Neutrophil (primary cell): ENCODE results near the gene GDPGP1.

Experiments
- H3K27ac ChIP-seq: fragments of 200-600 bp; sonication (generic); 2 replicates; pipeline ENCODE4 v1.5.1; 2016; ENCODE audit warnings: mild to moderate bottlenecking, moderate library complexity
- H3K27me3 ChIP-seq: fragments of 200-600 bp; sonication (generic); 2 replicates; pipeline ENCODE4 v1.6.0; 2016; ENCODE audit warnings: mild to moderate bottlenecking
- H3K36me3 ChIP-seq: fragments of 200-600 bp; sonication (generic); 2 replicates; pipeline ENCODE4 v1.5.1; 2017
- H3K4me1 ChIP-seq, 2 experiments: fragments of 200-600 bp in 1 of 2; sonication (generic) in 1 of 2; 1 replicate in 1 of 2; 2 replicates in 1 of 2; pipeline versions ENCODE4 v1.5.1 to v1.6.1; 2013 to 2016; ENCODE audit warnings: low read depth in 1 of 2, low read length in 1 of 2, mild to moderate bottlenecking in 1 of 2, moderate library complexity in 1 of 2; ENCODE audit not compliant: control insufficient read depth in 1 of 2, insufficient read depth in 1 of 2
- H3K4me3 ChIP-seq, 2 experiments: fragments of 200-600 bp in 1 of 2; sonication (generic) in 1 of 2; 1 replicate in 1 of 2; 2 replicates in 1 of 2; pipeline ENCODE4 v1.5.1; 2013 to 2016; ENCODE audit warnings: low read depth in 1 of 2, low read length in 1 of 2, mild to moderate bottlenecking in 1 of 2, moderate library complexity in 1 of 2
- H3K9me3 ChIP-seq: fragments of 200-600 bp; sonication (generic); 2 replicates; pipeline ENCODE4 v1.5.1; 2016
- CTCF ChIP-seq: fragments of 200-600 bp; sonication (generic); IDR thresholded peaks from 2 replicates; pipeline ENCODE4 v1.5.1; 2016; ENCODE audit warnings: antibody characterized with exemption

The GDPGP1 gene

GRCh38 chr15:90203473-90203872, 30.5 kb upstream of the GDPGP1 start:
- Histone ChIP-seq H3K27ac (no peak overlapping the region), H3K27me3 (peaks cover 7% of the 10 kb centered on the region), H3K4me1 (peaks cover 79 to 88% of the 10 kb centered on the region in 2 experiments), H3K36me3 (peaks cover 57% of the 10 kb centered on the region), H3K4me3 (no peak overlapping the region), H3K9me3 (no peaks in the 10 kb centered on the region)
- no peak for TF ChIP-seq CTCF

- Histone ChIP-seq H3K27me3 (peaks cover 7% of the 10 kb centered on the region), H3K27ac (no peak overlapping the region), H3K4me3 (no peak overlapping the region), H3K36me3 (peaks cover 56% of the 10 kb centered on the region), H3K9me3 (no peaks in the 10 kb centered on the region), H3K4me1 (peaks cover 78 to 84% of the 10 kb centered on the region in 2 experiments)
- TF ChIP-seq CTCF = no peak
Observed at GRCh38 chr15:90203922-90204321, 30.1 kb upstream of the GDPGP1 start.

- peak overlapping the region; percentile 65 for H3K27ac ChIP-seq
- H3K9me3 ChIP-seq = no peaks in the 10 kb centered on the region
- H3K27me3 ChIP-seq = peaks cover 7% of the 10 kb centered on the region
- TF ChIP-seq CTCF = no peak
- H3K36me3 ChIP-seq = peaks cover 68% of the 10 kb centered on the region
- H3K4me3 ChIP-seq = peak overlapping the region; percentile 3 to 15
- H3K4me1 ChIP-seq = peaks cover 67 to 78% of the 10 kb centered on the region in 2 experiments
Observed at GRCh38 chr15:90205050-90205848, 28.8 kb upstream of the GDPGP1 start.

- peak overlapping the region; percentile 65 for H3K27ac ChIP-seq
- peaks cover 67 to 78% of the 10 kb centered on the region in 2 experiments for H3K4me1 ChIP-seq
- no peak for TF ChIP-seq CTCF
- H3K4me3 ChIP-seq = peak overlapping the region in 1 of 2 experiments; percentile 3
- H3K36me3 ChIP-seq = peaks cover 74% of the 10 kb centered on the region
- peaks cover 7% of the 10 kb centered on the region for H3K27me3 ChIP-seq
- no peaks in the 10 kb centered on the region for H3K9me3 ChIP-seq
Observed at GRCh38 chr15:90205886-90206285, 28.1 kb upstream of the GDPGP1 start.

- no peak overlapping the region for H3K27ac ChIP-seq
- H3K27me3 ChIP-seq = peaks cover 3% of the 10 kb centered on the region
- H3K9me3 ChIP-seq = no peaks in the 10 kb centered on the region
- peaks cover 72 to 78% of the 10 kb centered on the region in 2 experiments for H3K4me1 ChIP-seq
- no peak overlapping the region for H3K4me3 ChIP-seq
- peaks cover 81% of the 10 kb centered on the region for H3K36me3 ChIP-seq
- no peak for TF ChIP-seq CTCF
Observed at GRCh38 chr15:90207252-90207651, 26.8 kb upstream of the GDPGP1 start.
